ENCODE data around the gene RTL10. TPM values are rescaled to one million over a fixed set of nuclear protein-coding genes. Genes with fewer than 3 reads are reported as not detected.

RTL10 gene
- total RNA-seq, 1 donor from 2014 or later: 10.9 TPM

GRCh38 chr22:19812910-19813309 lies 41.8 kb downstream of the RTL10 start:
- Histone ChIP-seq H3K4me3 (ENCODE audit: low read depth, low read length) (no peak overlapping the region), H3K36me3 (ENCODE audit: control insufficient read depth, insufficient read depth, low read length) (no peaks in the 10 kb centered on the region), H3K27me3 (ENCODE audit: control insufficient read depth, insufficient read depth, low read length) (no peaks in the 10 kb centered on the region)
- no peak for DNase-seq (ENCODE audit: low read depth)
- TF ChIP-seq CTCF (IDR thresholded peaks at IDR 0.05; ENCODE audit: insufficient read depth, low read length, poor library complexity, severe bottlenecking): no peak

GRCh38 chr22:19811811-19812771 lies 42.6 kb downstream of the RTL10 start:
- TF ChIP-seq CTCF (IDR thresholded peaks at IDR 0.05; ENCODE audit: insufficient read depth, low read length, poor library complexity, severe bottlenecking): no peak
- no peak overlapping the region for H3K4me3 ChIP-seq (ENCODE audit: low read depth, low read length)
- no peak for DNase-seq (ENCODE audit: low read depth)
- no peaks in the 10 kb centered on the region for H3K36me3 ChIP-seq (ENCODE audit: control insufficient read depth, insufficient read depth, low read length)
- no peaks in the 10 kb centered on the region for H3K27me3 ChIP-seq (ENCODE audit: control insufficient read depth, insufficient read depth, low read length)

GRCh38 chr22:19811211-19811621 lies 43.5 kb downstream of the RTL10 start:
- Histone ChIP-seq H3K36me3 (ENCODE audit: control insufficient read depth, insufficient read depth, low read length) (no peaks in the 10 kb centered on the region), H3K27me3 (ENCODE audit: control insufficient read depth, insufficient read depth, low read length) (no peaks in the 10 kb centered on the region), H3K4me3 (ENCODE audit: low read depth, low read length) (no peak overlapping the region)
- no peak for TF ChIP-seq CTCF (IDR thresholded peaks at IDR 0.05; ENCODE audit: insufficient read depth, low read length, poor library complexity, severe bottlenecking)
- no peak for DNase-seq (ENCODE audit: low read depth)

GRCh38 chr22:19810381-19811201 lies 44.1 kb downstream of the RTL10 start:
- no peaks in the 10 kb centered on the region for H3K36me3 ChIP-seq (ENCODE audit: control insufficient read depth, insufficient read depth, low read length)
- H3K27me3 ChIP-seq (ENCODE audit: control insufficient read depth, insufficient read depth, low read length): no peaks in the 10 kb centered on the region
- no peak overlapping the region for H3K4me3 ChIP-seq (ENCODE audit: low read depth, low read length)
- DNase-seq (ENCODE audit: low read depth): peak; percentile 19
- TF ChIP-seq CTCF (IDR thresholded peaks at IDR 0.05; ENCODE audit: insufficient read depth, low read length, poor library complexity, severe bottlenecking): no peak

GRCh38 chr22:19809741-19810140 lies 44.9 kb downstream of the RTL10 start:
- no peak for DNase-seq (ENCODE audit: low read depth)

More at GRCh38 chr22:19809741-19810140, 44.9 kb downstream of the RTL10 start:
- Histone ChIP-seq H3K27me3 (ENCODE audit: control insufficient read depth, insufficient read depth, low read length) (no peaks in the 10 kb centered on the region), H3K4me3 (ENCODE audit: low read depth, low read length) (no peak overlapping the region), H3K36me3 (ENCODE audit: control insufficient read depth, insufficient read depth, low read length) (no peaks in the 10 kb centered on the region)
- no peak for TF ChIP-seq CTCF (IDR thresholded peaks at IDR 0.05; ENCODE audit: insufficient read depth, low read length, poor library complexity, severe bottlenecking)

Measured in kidney epithelial cell (primary cell).